Measurements from ENCODE around the gene ANO1. TPM values are rescaled to one million over a fixed set of nuclear protein-coding genes. Genes with fewer than 3 reads are reported as not detected.
A peak's percentile ranks its signal among the peaks of the same experiment; 100 is the strongest.

The ANO1 gene
- total RNA-seq, 4 donors from 2014 or later = 2.3 to 9.2 (median 4.2) TPM

- Histone ChIP-seq H3K9me3 (no peaks in the 10 kb centered on the region), H3K4me3 (no peak overlapping the region), H3K4me1 (no peaks in the 10 kb centered on the region), H3K36me3 (no peaks in the 10 kb centered on the region), H3K27me3 (no peaks in the 10 kb centered on the region), H3K27ac (no peak overlapping the region)
- no peak for TF ChIP-seq CTCF (IDR thresholded peaks at IDR 0.05 in 4 of 5, conservative IDR thresholded peaks at IDR 0.05 in 1 of 5)
- no peak for TF ChIP-seq POLR2A (IDR thresholded peaks at IDR 0.05)
- no peak for DNase-seq
- in situ Hi-C loops (cut with MboI; ENCODE audit: low sequenced_read_pairs in 4 of 4) (no loop called here), intact Hi-C loops (cut with DNase I; ENCODE audit: low total_unique reads) (no loop called here)
- ATAC-seq = no peak
Observed at GRCh38 chr11:70129051-70129592, 51.0 kb downstream of the ANO1 start.

GRCh38 chr11:70130636-70131035 lies 52.5 kb downstream of the ANO1 start:
- H3K36me3 ChIP-seq = no peaks in the 10 kb centered on the region
- TF ChIP-seq POLR2A (IDR thresholded peaks at IDR 0.05) = no peak
- TF ChIP-seq CTCF (IDR thresholded peaks at IDR 0.05 in 4 of 5, conservative IDR thresholded peaks at IDR 0.05 in 1 of 5) = no peak

GRCh38 chr11:70131606-70132190 lies 53.6 kb downstream of the ANO1 start:
- Histone ChIP-seq H3K4me3 (no peak overlapping the region), H3K27ac (no peak overlapping the region), H3K36me3 (no peaks in the 10 kb centered on the region), H3K9me3 (no peaks in the 10 kb centered on the region), H3K27me3 (no peaks in the 10 kb centered on the region), H3K4me1 (no peaks in the 10 kb centered on the region)
- intact Hi-C loops (cut with DNase I; ENCODE audit: low total_unique reads) = no loop called here
- DNase-seq (no peak), ATAC-seq (no peak)
- in situ Hi-C loops (cut with MboI; ENCODE audit: low sequenced_read_pairs in 4 of 4) = no loop called here
- no peak for TF ChIP-seq CTCF (IDR thresholded peaks at IDR 0.05 in 4 of 5, conservative IDR thresholded peaks at IDR 0.05 in 1 of 5)

More at GRCh38 chr11:70130636-70131035, 52.5 kb downstream of the ANO1 start:
- Histone ChIP-seq H3K27ac (no peak overlapping the region), H3K4me1 (no peaks in the 10 kb centered on the region), H3K27me3 (no peaks in the 10 kb centered on the region), H3K4me3 (no peak overlapping the region), H3K9me3 (no peaks in the 10 kb centered on the region)
- ATAC-seq (no peak), DNase-seq (no peak)
- intact Hi-C loops (cut with DNase I; ENCODE audit: low total_unique reads) (no loop called here), in situ Hi-C loops (cut with MboI; ENCODE audit: low sequenced_read_pairs in 4 of 4) (no loop called here)

DNA sequence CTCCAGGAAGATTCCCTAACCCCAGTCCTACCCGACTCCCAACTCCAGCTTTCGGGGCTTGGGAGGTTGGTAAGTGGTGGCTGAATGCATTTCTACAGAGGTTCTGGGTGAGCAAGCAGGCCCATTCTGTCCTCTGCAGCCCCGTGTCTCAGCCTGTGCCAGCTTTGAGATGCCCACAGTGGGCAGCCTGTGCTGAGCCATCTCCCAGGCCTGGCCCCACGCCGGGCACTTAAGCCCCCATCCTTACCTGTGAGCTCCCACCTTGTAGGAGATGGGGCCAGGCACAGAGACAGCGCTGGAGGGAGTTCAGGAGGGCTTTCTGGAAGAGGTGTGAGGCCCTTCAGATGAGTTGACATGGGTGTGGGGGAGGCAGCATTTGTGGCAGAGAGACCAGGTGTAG lies 54.5 kb downstream of the ANO1 start:
- no peak overlapping the region for H3K27ac ChIP-seq
- intact Hi-C loops (cut with DNase I; ENCODE audit: low total_unique reads) = no loop called here
- no peaks in the 10 kb centered on the region for H3K36me3 ChIP-seq
- DNase-seq = no peak
- H3K9me3 ChIP-seq = no peaks in the 10 kb centered on the region
- TF ChIP-seq POLR2A (IDR thresholded peaks at IDR 0.05) = no peak
- no peaks in the 10 kb centered on the region for H3K4me1 ChIP-seq
- no peak for ATAC-seq
- no peaks in the 10 kb centered on the region for H3K27me3 ChIP-seq
- H3K4me3 ChIP-seq = no peak overlapping the region
- in situ Hi-C loops (cut with MboI; ENCODE audit: low sequenced_read_pairs in 4 of 4) = no loop called here

DNA sequence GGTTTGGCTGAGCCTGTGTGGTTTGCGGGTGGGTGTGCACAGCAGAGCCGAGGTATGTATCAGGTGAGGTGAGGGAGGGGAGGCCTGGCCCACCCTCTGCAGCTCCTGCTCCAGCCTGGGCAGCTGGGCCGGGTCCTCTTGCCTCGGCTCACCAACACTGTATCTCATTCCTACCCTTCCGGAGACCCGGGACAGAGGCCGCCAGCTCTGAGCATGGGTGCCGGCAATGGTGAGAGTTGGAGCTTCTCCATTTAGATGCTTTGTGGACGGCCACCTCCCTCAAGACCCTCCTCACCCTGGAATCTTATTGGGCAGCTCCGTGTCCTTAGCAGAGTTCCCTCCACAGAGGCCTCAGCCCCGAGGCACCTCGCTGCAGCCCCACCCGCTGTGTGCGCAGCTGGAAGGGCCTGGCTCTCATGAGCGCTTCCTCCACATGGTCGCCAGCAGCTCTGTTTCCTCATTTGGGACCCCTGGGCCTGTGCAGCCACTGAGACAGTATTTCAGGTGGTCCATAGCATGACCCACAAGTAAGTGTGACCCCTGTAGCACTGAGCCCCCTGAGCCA lies 55.7 kb downstream of the ANO1 start:
- in situ Hi-C loops (cut with MboI; ENCODE audit: low sequenced_read_pairs in 4 of 4) = no loop called here
- no peak overlapping the region for H3K4me3 ChIP-seq
- ATAC-seq (no peak), DNase-seq (no peak)
- no peaks in the 10 kb centered on the region for H3K4me1 ChIP-seq
- no peaks in the 10 kb centered on the region for H3K9me3 ChIP-seq
- TF ChIP-seq POLR2A (IDR thresholded peaks at IDR 0.05) = no peak
- no peak for TF ChIP-seq CTCF (IDR thresholded peaks at IDR 0.05 in 4 of 5, conservative IDR thresholded peaks at IDR 0.05 in 1 of 5)
- peak overlapping the region; percentile 1 to 52 (median 42) for H3K27ac ChIP-seq
- H3K36me3 ChIP-seq = no peaks in the 10 kb centered on the region
- no peaks in the 10 kb centered on the region for H3K27me3 ChIP-seq
- intact Hi-C loops (cut with DNase I; ENCODE audit: low total_unique reads) = no loop called here
